SK-N-MC (cell line): ENCODE measurements around the gene COL16A1.

Experiments used
- EZH2 ChIP-seq: fragments of 200-600 bp; sonication (generic); IDR thresholded peaks from one replicate; pipeline ENCODE4 v1.6.1; 2017; ENCODE audit warnings: antibody characterized with exemption
- FOXP2 ChIP-seq: optimal IDR thresholded peaks from 2 replicates; pipeline ENCODE3; 2011; ENCODE audit warnings: mild to moderate bottlenecking, moderate library complexity; ENCODE audit not compliant: insufficient read depth; ENCODE audit errors: extremely low read length, control extremely low read depth
- POLR2AphosphoS5 ChIP-seq: IDR thresholded peaks from 2 replicates; pipeline ENCODE4 v1.6.1; 2012; ENCODE audit warnings: mild to moderate bottlenecking, low read depth, low read length, borderline replicate concordance

DNA sequence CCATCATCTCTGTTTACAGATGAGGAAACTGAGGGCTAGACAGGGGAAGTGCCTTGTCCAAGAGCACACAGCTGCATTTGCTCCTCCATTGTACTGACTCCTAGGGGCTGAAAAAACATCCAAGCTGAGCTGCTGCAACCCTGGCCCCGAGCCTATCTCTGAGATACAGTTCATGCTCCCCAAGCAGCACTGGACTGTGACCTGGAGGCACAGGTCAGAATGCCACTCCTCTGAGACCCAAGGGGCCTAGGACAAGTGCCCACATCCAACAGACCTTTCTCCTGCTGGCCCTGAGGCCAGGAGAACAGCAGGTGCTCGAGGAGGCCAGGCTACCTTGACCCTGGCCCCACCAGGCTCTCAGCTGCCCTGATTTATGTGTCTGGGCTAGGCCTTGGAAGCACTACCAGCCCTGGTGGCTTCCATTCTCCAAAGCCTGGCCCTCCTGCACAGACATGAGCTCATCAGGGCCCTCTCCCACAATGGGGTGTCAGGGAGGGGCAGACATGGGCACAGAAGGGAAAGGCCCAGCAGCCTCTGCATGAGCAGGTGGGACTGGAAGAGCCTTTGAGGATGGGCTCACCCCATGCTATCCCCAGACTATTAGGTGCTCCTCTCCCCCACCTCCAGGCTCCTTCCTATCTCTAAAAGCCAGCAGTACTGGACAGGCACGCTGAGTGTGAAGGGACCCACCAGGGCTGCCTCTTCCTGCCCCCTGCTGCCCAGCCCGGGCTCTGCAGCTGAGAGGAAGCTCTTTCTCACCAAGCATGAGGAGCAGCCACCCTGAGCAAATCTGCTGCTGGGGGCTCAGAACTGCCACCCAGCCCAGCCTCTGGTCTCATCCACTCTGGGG, 41.5 kb upstream of the COL16A1 start:
- TF ChIP-seq EZH2, result no peak
- TF ChIP-seq POLR2AphosphoS5, result no peak
- no peak for TF ChIP-seq FOXP2
